GM19372 (cell line): ENCODE data around the gene SCN5A.

Source experiments
- ATAC-seq: cut with Tn5 transposase; IDR thresholded peaks from one replicate; pipeline ENCODE4 v1.9.1; 2021; ENCODE audit warnings: mild to moderate bottlenecking, low read depth, moderate library complexity; ENCODE audit not compliant: unreplicated experiment

Gene SCN5A

DNA sequence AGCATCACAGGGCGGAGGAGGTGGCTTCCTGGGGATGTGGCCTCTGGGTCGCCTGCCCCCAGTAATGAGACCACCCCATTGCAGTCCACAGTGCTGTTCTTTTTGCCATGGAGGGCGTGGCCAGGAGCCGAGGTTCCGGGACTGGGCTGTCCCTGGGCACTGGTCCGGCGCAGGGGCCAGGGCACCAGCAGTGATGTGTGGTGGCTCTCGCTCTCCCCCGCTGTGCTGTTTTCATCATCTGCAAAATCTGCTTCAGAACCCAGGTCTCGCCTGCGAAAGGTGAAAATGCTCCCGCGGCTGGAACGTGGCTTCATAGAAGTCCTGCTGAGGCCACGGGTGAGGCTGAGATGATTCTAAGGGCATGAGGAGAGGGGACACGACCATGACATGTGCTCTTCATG lies 45.8 kb downstream of the SCN5A start:
- ATAC-seq: no peak

GRCh38 chr3:38602576-38603250 lies 46.8 kb downstream of the SCN5A start:
- ATAC-seq: no peak

GRCh38 chr3:38601956-38602550 lies 47.4 kb downstream of the SCN5A start:
- ATAC-seq: no peak

GRCh38 chr3:38600551-38600950 lies 48.9 kb downstream of the SCN5A start:
- no peak for ATAC-seq

- no peak for ATAC-seq
These were observed 49.6 kb downstream of the SCN5A start for GRCh38 chr3:38599886-38600285.

DNA sequence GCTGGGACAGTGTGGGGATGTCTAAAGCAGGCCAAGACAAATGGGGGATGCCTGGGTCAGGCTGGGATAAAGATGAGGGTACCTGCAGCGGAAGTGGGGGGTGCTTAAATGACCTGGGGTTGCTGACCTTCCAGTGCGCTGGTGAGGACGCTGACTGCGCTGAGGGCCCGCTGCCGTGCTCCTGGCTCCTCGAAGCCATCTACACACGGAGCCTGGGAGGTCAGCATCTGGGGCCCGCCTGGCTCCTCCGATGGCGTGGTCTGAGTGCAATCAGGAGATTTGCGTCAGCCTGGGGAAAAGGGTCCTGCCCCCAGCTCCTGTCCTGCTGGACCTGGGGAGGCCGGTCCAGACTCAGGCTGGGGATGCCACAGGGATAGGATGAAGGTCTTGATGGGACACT lies 50.7 kb downstream of the SCN5A start:
- no peak for ATAC-seq

- ATAC-seq: no peak
These were observed 51.9 kb downstream of the SCN5A start for GRCh38 chr3:38597502-38598060.

DNA sequence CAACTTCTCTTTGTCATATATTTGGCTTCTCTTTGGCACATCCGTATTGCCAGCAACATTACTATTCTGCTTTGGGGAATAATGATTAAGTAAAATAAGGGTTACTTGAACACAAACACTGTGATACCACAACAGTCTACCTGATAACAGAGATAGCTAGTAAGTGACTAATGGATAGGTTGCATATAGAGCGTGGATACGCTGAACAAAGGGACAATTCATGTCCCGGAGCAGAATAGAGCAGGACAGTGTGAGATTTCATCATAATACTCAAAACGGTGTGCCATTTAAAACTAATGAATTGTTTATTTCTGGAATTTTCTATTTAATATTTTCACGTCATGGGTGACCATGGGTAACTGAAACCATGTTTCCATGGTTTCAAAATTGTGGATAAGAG lies 54.1 kb downstream of the SCN5A start:
- ATAC-seq: no peak

DNA sequence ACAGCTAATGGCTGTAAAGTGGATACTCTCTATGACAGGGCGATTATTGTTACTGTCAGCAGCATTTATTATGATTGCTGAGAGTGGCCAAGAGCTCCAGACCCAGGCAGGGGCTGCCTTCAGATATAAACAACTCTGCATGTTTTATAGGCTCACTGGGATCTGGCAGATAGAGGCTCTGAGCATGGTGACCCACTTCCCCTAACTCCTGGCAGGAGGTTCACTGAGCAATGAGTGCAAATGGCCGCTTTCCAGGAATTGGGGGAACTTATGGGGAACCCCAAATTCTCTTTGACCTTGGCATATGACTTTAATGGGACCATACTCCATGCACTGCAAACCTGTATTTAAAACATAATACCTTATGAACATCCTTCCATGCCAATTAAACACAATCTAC lies 59.0 kb downstream of the SCN5A start:
- ATAC-seq: no peak

GRCh38 chr3:38588995-38589937 lies 60.2 kb downstream of the SCN5A start:
- no peak for ATAC-seq

- ATAC-seq: no peak
These were observed 61.0 kb downstream of the SCN5A start for GRCh38 chr3:38588371-38588971.

DNA sequence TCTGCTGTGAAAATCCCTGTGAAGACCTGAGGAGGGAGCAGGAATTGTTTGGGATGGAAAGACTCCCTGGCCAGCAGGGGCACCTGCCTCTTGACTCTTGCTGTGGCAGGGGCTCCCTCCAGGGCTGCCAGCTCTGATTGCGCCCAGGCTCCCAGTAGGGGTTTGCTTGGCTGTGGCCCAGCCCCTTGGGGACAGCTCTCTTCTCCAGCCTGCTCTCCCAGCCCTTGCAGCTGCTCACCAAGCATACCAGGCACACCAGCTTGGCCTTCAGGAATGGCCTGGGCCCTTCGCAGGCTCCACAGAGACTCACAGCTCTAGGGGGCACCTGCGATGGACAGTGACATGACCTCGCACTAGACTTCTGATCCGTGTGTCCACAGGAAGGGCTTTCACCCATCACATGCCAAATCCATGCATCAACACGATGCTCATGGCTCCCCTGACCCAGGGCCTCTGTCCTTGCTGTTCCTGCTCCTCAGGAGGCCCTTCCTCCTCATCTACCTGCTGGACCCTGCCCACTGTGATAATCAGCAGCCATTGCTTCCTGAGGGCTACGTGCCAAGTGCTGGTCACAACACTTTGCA lies 61.8 kb downstream of the SCN5A start:
- ATAC-seq: no peak

DNA sequence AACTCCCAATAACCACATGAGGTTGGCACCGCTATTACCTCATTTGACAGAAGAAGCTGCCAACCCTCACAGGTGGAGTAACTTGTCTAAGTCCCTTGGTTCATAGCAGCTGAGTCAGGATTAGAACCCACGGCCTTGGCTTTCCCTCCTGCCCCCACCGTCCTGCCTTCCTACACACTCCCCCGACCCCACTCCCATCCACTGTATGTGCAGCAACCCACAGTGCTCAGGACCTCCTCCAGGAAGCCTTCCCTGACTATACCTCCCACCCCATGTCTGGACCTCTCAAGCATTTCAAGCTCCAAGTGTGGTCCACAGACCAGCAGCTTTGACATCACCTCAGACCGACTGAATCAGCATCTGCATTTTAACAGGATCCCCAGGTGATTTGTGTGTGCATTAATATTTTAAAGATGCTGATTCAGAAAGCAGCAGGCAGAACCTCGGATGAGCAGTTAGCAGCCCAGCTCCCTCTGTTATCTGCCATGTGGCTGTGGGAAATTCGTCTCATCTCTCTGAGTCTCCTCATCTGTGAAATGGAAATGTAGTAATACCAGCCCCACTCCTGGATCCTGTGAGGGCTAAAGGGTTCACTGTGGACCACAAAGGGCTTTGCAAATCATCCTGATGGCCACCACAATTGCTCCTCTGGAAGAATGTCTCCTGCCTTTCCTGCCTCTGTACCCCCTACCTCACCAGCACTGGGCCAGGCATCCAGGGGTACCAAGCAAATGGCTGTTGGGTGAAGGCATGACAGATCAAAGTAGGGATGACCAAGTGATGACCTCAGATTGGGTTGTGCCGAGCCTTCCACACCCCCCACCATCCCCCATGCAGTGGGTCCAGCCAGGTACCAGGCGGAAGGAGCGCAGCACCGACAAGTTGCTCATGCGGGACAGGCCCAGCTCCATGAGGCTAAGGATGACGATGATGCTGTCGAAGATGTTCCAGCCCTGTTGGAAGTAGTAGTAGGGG lies 62.7 kb downstream of the SCN5A start:
- ATAC-seq: no peak

DNA sequence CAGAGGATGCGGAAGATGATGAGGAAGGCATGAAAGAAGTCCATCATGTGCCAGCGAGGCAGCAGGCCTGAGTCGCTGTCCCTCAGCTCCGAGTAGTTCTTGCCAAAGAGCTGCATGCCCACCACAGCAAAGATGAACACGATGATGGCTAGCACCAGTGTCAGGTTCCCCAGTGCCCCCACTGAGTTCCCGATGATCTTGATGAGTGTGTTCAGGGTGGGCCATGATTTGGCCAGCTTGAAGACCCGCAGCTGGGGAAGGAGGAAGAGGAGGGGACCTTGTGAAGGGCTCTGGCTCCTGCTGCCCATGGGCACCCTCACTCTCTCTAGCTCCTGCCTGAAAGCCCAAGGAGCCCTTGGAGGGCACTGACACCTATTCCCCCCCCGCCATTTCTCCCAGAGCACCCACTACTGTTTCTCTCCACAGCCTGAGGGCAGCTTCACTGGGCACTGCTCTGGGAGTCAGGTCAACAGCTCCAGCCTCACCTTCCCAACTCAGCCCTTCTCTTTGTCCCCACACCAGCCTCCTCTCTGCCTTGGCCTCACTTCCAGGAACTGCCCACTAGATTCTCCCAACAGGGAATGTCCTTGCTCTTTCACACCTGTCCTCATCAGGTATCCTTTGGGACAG lies 63.6 kb downstream of the SCN5A start:
- no peak for ATAC-seq

DNA sequence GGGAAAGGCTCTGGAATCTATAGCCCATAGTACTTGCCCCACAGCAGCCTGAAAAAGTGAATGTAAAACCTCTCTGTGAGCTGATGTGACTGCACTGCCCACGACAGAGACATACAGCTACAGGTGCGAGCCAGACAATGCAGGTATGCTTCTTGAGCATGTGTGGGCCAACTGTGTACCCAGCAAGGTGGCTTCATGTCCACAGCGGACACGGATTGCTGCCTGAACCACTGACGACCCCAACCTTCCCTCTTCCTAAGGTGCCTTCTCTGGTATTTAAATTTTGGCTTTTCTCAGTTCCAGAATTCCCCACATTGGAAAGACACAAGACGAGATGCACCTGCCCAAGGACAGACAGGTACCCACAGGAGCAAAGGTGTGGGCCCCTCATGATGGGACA lies 65.8 kb downstream of the SCN5A start:
- ATAC-seq: no peak

DNA sequence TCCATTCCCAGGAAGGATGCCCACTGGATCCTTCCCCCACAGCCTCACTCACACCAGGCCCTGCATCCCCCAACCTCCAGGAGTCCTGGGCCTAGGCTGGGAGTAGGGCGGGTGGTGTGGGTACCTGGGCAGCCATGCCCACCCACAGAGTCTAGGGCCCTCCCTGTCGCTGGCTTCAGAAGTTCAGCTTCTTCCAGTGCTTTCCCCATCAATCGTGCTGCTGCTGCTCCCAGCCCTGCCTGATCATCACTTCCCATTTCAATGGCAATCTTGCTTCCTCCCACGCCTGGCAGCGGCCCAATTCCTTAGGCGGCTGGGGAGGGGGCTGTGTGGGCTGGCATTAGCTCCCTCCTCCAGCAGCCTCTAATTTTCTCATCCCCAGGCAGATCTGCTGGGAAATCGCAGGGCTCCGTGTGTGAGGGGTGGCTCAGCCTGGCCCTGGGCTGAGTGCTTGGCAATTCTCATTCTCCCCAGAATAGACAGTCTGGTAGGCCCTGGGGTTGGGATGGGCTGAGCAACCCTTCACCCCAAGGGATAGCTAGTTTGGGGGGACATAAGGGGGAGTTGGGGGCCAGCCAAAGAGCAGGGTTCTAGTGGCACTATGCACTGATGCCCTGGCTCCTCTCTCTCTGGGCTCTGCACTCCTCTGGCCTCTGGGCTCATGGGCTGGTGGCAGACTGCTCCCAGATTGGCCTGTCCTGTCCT lies 66.4 kb downstream of the SCN5A start:
- no peak for ATAC-seq

- no peak for ATAC-seq
These were observed 67.2 kb downstream of the SCN5A start for GRCh38 chr3:38582316-38582715.

GRCh38 chr3:38581774-38582173 lies 67.7 kb downstream of the SCN5A start:
- ATAC-seq: no peak
